HEK293 (cell line): ENCODE measurements around the gene MRPL48.

Experiments
- CTCF ChIA-PET: fragments of 350-600 bp; formaldehyde crosslinking; extraction: SDS; loops from one replicate; lab custom pipeline; 2021; ENCODE audit warnings: antibody characterized with exemption; lab: Yijun Ruan, JAX
- POLR2A ChIA-PET: fragments of 300-600 bp; formaldehyde crosslinking; extraction: SDS; loops from one replicate; lab custom pipeline; 2020; ENCODE audit warnings: antibody characterized with exemption, inconsistent platforms; lab: Yijun Ruan, JAX
- H3K27ac ChIP-seq: fragments of 200-500 bp; sonication (Bioruptor generic); 2 replicates; pipeline ENCODE4 v1.5.1; 2014; ENCODE audit warnings: low read depth, low read length, control low read depth, inconsistent platforms; ENCODE audit errors: extremely low read depth
- H3K36me3 ChIP-seq, 2 experiments: fragments of 200-500 bp in 1 of 2; sonication (Bioruptor generic) in 1 of 2; 1 replicate in 1 of 2; 2 replicates in 1 of 2; pipeline ENCODE4 v1.5.1; 2014 to 2017; ENCODE audit warnings: inconsistent platforms in 2 of 2, low read length in 2 of 2; ENCODE audit not compliant: control insufficient read depth in 2 of 2, insufficient read depth in 1 of 2
- H3K4me1 ChIP-seq: fragments of 200-500 bp; sonication (Bioruptor generic); 2 replicates; pipeline ENCODE4 v1.5.1; 2014; ENCODE audit warnings: mild to moderate bottlenecking, low read length, inconsistent platforms; ENCODE audit not compliant: control insufficient read depth, insufficient read depth
- H3K4me3 ChIP-seq: 2 replicates; pipeline ENCODE4 v1.5.1; 2011; ENCODE audit warnings: low read depth, mild to moderate bottlenecking, control low read depth, low read length, moderate library complexity
- H3K9me3 ChIP-seq: fragments of 200-500 bp; sonication (Bioruptor generic); 2 replicates; pipeline ENCODE4 v1.5.1; 2014; ENCODE audit warnings: low read depth, low read length, inconsistent platforms; ENCODE audit not compliant: control insufficient read depth, insufficient read depth
- HOXC10 ChIP-seq: sonication (generic); formaldehyde crosslinking; IDR thresholded peaks from 2 replicates; pipeline ENCODE4 v1.8.1; 2023; ENCODE audit warnings: mild to moderate bottlenecking, missing genetic modification reagents
- MYNN ChIP-seq: fragments of 450-650 bp; formaldehyde crosslinking; IDR thresholded peaks from 2 replicates; pipeline ENCODE4 v1.5.1; 2016; ENCODE audit warnings: missing biosample characterization, missing genetic modification characterization, borderline replicate concordance
- REPIN1 ChIP-seq: fragments of 450-650 bp; formaldehyde crosslinking; IDR thresholded peaks from 2 replicates; pipeline ENCODE4 v1.5.1; 2017; ENCODE audit warnings: missing biosample characterization, missing genetic modification characterization, low read depth
- ZFP69B ChIP-seq: fragments of 450-650 bp; formaldehyde crosslinking; IDR thresholded peaks from 2 replicates; pipeline ENCODE4 v1.5.1; 2016; ENCODE audit warnings: missing biosample characterization, missing genetic modification characterization
- ZNF366 ChIP-seq: fragments of 450-650 bp; formaldehyde crosslinking; conservative IDR thresholded peaks from 2 replicates; pipeline ENCODE4 v1.5.1; 2016; ENCODE audit warnings: missing biosample characterization, missing genetic modification characterization
- ZNF501 ChIP-seq: fragments of 450-650 bp; formaldehyde crosslinking; IDR thresholded peaks from 2 replicates; pipeline ENCODE4 v1.5.1; 2016; ENCODE audit warnings: missing biosample characterization, missing genetic modification characterization
- ZNF510 ChIP-seq: fragments of 450-650 bp; formaldehyde crosslinking; IDR thresholded peaks from 2 replicates; pipeline ENCODE4 v1.5.1; 2018; ENCODE audit warnings: mild to moderate bottlenecking, missing genetic modification characterization, missing biosample characterization; ENCODE audit not compliant: insufficient replicate concordance
- ZNF76 ChIP-seq: fragments of 450-650 bp; formaldehyde crosslinking; IDR thresholded peaks from 2 replicates; pipeline ENCODE4; 2016; ENCODE audit warnings: low read depth, missing biosample characterization, missing genetic modification characterization, borderline replicate concordance
- ZNF791 ChIP-seq: fragments of 450-650 bp; formaldehyde crosslinking; IDR thresholded peaks from 2 replicates; pipeline ENCODE4 v1.5.1; 2016; ENCODE audit warnings: missing biosample characterization, missing genetic modification characterization
- ZNF843 ChIP-seq: fragments of 450-650 bp; formaldehyde crosslinking; IDR thresholded peaks from 2 replicates; pipeline ENCODE4 v1.5.1; 2016; ENCODE audit warnings: missing biosample characterization, missing genetic modification characterization
- TF ChIP-seq, protein P1 (sequence below): fragments of 450-650 bp; formaldehyde crosslinking; IDR thresholded peaks from 2 replicates; pipeline ENCODE4 v1.5.1; 2017; ENCODE audit warnings: missing biosample characterization, missing genetic modification characterization
- TF ChIP-seq, protein P2 (sequence below): fragments of 450-650 bp; IDR thresholded peaks from 2 replicates; pipeline ENCODE4 v1.5.1; 2018; ENCODE audit warnings: missing biosample characterization, missing genetic modification characterization
- TF ChIP-seq, protein P3 (sequence below): fragments of 450-650 bp; formaldehyde crosslinking; IDR thresholded peaks from 2 replicates; pipeline ENCODE4 v1.5.1; 2016; ENCODE audit warnings: missing biosample characterization, missing genetic modification characterization, borderline replicate concordance

The MRPL48 gene

DNA sequence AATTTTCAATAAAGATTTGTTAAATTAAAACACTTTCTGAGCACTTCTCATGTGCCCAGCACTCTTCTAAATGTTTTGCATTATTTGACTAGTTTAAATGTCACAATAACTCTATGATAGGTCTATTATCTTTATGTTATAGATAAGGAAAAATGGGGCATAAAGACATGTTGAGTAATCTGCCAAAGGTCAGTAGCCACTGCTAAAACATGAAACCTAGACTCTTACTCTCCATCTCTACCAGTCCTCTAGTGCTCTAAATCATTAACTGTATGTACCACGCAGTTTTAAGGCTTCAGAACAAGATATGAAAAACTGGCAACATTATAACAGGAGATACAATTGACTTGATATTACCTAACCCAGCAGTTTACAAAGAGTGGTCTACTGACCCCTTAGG lies 33.7 kb upstream of the MRPL48 start:
- POLR2A ChIA-PET: no interaction called here
- Histone ChIP-seq H3K4me1 (0 out of 2 replicates have a peak, but pooled peaks cover 9% of the 10 kb centered on the region), H3K27ac (no peak overlapping the region), H3K9me3 (no peaks in the 10 kb centered on the region), H3K4me3 (no peak overlapping the region), H3K36me3 (no peaks in the 10 kb centered on the region)
- CTCF ChIA-PET: interaction anchor here (0.7 kb wide), 1 partner anchor 515 kb away, joined by 3 read pairs; no protein-coding TSS in a partner anchor
- TF ChIP-seq ZNF510: no peak
- TF ChIP-seq, protein P1, sequence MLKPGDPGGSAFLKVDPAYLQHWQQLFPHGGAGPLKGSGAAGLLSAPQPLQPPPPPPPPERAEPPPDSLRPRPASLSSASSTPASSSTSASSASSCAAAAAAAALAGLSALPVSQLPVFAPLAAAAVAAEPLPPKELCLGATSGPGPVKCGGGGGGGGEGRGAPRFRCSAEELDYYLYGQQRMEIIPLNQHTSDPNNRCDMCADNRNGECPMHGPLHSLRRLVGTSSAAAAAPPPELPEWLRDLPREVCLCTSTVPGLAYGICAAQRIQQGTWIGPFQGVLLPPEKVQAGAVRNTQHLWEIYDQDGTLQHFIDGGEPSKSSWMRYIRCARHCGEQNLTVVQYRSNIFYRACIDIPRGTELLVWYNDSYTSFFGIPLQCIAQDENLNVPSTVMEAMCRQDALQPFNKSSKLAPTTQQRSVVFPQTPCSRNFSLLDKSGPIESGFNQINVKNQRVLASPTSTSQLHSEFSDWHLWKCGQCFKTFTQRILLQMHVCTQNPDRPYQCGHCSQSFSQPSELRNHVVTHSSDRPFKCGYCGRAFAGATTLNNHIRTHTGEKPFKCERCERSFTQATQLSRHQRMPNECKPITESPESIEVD: 0 out of 2 replicates have a peak, but pooled peaks have one; percentile 13

DNA sequence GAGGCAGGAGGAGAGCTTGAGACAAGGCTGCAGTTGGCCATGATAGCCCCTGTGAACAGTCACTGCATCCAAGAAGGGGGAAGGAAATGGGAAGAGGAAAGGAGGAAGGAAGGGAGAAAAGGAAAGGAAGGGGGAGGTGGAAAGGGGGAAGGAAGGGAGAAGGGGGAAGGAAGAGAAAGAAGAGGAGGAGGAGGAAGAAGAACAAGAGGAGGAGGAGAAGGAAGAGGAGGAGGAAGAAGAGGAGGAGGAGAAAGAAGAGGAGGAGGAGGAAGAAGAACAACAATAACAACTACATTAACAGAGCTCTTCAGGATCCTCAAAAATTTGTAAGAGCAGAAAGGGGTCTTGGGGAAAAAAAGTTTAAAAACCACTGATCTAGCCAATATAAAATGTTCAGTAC lies 32.0 kb upstream of the MRPL48 start:
- H3K4me1 ChIP-seq: 0 out of 2 replicates have a peak, but pooled peaks cover 9% of the 10 kb centered on the region
- TF ChIP-seq ZNF791 (tag by site-specific recombination) (no peak), ZNF366 (tag by site-specific recombination) (0 out of 2 replicates have a peak, but pooled peaks have one; percentile 52)
- TF ChIP-seq, protein P2, sequence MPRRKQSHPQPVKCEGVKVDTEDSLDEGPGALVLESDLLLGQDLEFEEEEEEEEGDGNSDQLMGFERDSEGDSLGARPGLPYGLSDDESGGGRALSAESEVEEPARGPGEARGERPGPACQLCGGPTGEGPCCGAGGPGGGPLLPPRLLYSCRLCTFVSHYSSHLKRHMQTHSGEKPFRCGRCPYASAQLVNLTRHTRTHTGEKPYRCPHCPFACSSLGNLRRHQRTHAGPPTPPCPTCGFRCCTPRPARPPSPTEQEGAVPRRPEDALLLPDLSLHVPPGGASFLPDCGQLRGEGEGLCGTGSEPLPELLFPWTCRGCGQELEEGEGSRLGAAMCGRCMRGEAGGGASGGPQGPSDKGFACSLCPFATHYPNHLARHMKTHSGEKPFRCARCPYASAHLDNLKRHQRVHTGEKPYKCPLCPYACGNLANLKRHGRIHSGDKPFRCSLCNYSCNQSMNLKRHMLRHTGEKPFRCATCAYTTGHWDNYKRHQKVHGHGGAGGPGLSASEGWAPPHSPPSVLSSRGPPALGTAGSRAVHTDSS: peak; percentile 88
- POLR2A ChIA-PET: no interaction called here
- CTCF ChIA-PET: no interaction called here
- no peaks in the 10 kb centered on the region for H3K36me3 ChIP-seq
- H3K27ac ChIP-seq: no peak overlapping the region
- H3K9me3 ChIP-seq: no peaks in the 10 kb centered on the region
- no peak overlapping the region for H3K4me3 ChIP-seq

DNA sequence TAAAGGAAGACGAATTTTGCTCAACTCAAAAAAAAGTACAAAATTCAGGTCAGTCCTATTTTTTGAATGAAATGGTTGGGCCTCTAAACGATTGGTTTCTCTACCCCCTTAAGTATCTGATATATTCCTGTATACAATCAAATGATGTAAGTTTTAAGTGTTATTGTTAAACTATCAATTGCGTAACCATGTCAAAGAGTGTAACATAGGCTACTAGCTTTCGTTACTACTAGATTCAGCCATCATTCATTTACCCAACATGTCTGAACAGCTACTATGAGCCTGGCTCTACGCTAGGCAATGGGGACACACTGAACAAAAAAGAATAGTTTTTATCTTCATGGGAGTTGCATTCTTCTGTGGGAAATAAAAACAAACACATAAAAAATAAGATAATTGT lies 30.1 kb upstream of the MRPL48 start:
- Histone ChIP-seq H3K4me3 (no peak overlapping the region), H3K36me3 (no peaks in the 10 kb centered on the region), H3K9me3 (no peaks in the 10 kb centered on the region), H3K27ac (no peak overlapping the region), H3K4me1 (0 out of 2 replicates have a peak, but pooled peaks cover 9% of the 10 kb centered on the region)
- POLR2A ChIA-PET: interaction anchor here (1.4 kb wide), 1 partner anchor 22 kb away, joined by 8 read pairs; no protein-coding TSS in a partner anchor
- CTCF ChIA-PET: interaction anchor here (0.5 to 0.9 kb wide), 2 partner anchors 97 to 451 kb away, joined by 3 to 5 read pairs; no protein-coding TSS in a partner anchor
- no peak for TF ChIP-seq ZNF76 (tag by site-specific recombination)
- no peak for TF ChIP-seq HOXC10 (CRISPR knock-in tag)
- TF ChIP-seq ZNF843: no peak
- no peak for TF ChIP-seq REPIN1
- no peak for TF ChIP-seq ZFP69B (tag by site-specific recombination)
- TF ChIP-seq ZNF501: no peak
- no peak for TF ChIP-seq MYNN (tag by site-specific recombination)
- TF ChIP-seq, protein P3, sequence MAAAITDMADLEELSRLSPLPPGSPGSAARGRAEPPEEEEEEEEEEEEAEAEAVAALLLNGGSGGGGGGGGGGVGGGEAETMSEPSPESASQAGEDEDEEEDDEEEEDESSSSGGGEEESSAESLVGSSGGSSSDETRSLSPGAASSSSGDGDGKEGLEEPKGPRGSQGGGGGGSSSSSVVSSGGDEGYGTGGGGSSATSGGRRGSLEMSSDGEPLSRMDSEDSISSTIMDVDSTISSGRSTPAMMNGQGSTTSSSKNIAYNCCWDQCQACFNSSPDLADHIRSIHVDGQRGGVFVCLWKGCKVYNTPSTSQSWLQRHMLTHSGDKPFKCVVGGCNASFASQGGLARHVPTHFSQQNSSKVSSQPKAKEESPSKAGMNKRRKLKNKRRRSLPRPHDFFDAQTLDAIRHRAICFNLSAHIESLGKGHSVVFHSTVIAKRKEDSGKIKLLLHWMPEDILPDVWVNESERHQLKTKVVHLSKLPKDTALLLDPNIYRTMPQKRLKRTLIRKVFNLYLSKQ (tag by site-specific recombination): no peak
- TF ChIP-seq, protein P1: peak; percentile 20; the same call in 1 of the 2 replicates
